Measurements from ENCODE around the gene FAM114A1. TPM values are rescaled to one million over a fixed set of nuclear protein-coding genes. Genes with fewer than 3 reads are reported as not detected.

FAM114A1 gene
- total RNA-seq, 6 experiments from 2014 or later, result 55.3 to 88.9 (median 69.4) TPM

GRCh38 chr4:38976308-38976707 lies 108.7 kb downstream of the FAM114A1 start:
- Histone ChIP-seq H3K27ac (peak overlapping the region; percentile 42 to 56 (median 54)), H3K4me1 (no peaks in the 10 kb centered on the region), H3K9me3 (no peaks in the 10 kb centered on the region), H3K4me3 (peak overlapping the region in 2 of 3 donors; percentile 14 to 29), H3K36me3 (no peaks in the 10 kb centered on the region), H3K27me3 (no peaks in the 10 kb centered on the region)
- DNase-seq (peak; percentile 36 to 82 (median 75)), ATAC-seq (peak; percentile 94 to 97 (median 96))
- intact Hi-C loops (cut with DNase I), result no loop called here
- no peak for TF ChIP-seq CTCF (IDR thresholded peaks at IDR 0.05)
- TF ChIP-seq POLR2A (IDR thresholded peaks at IDR 0.05), result no peak
- 48% methylated on average over 7 of the region's 7 CpGs for WGBS (ENCODE audit: insufficient coverage, low coverage, low lambda C conversion rate, missing lambda C conversion rate)

- H3K36me3 ChIP-seq, result no peaks in the 10 kb centered on the region
- TF ChIP-seq POLR2A (IDR thresholded peaks at IDR 0.05), result no peak
- no peak for TF ChIP-seq CTCF (IDR thresholded peaks at IDR 0.05)
- no peaks in the 10 kb centered on the region for H3K27me3 ChIP-seq
- H3K4me3 ChIP-seq, result no peak overlapping the region
- no peak for ATAC-seq
- H3K27ac ChIP-seq, result no peak overlapping the region
- 89% methylated on average over 4 of the region's 4 CpGs for WGBS (ENCODE audit: insufficient coverage, low coverage, low lambda C conversion rate, missing lambda C conversion rate)
- intact Hi-C loops (cut with DNase I), result no loop called here
- no peaks in the 10 kb centered on the region for H3K9me3 ChIP-seq
- H3K4me1 ChIP-seq, result no peaks in the 10 kb centered on the region
- DNase-seq, result no peak
These were observed 111.5 kb downstream of the FAM114A1 start for GRCh38 chr4:38979081-38979480.

GRCh38 chr4:38979511-38980230 lies 112.1 kb downstream of the FAM114A1 start:
- DNase-seq (no peak), ATAC-seq (no peak)
- intact Hi-C loops (cut with DNase I), result no loop called here
- Histone ChIP-seq H3K4me3 (no peak overlapping the region), H3K27me3 (no peaks in the 10 kb centered on the region), H3K36me3 (no peaks in the 10 kb centered on the region), H3K9me3 (no peaks in the 10 kb centered on the region), H3K27ac (no peak overlapping the region), H3K4me1 (no peaks in the 10 kb centered on the region)
- WGBS (ENCODE audit: insufficient coverage, low coverage, low lambda C conversion rate, missing lambda C conversion rate), result 75% methylated on average over 3 of the region's 3 CpGs
- TF ChIP-seq POLR2A (IDR thresholded peaks at IDR 0.05), result no peak
- TF ChIP-seq CTCF (IDR thresholded peaks at IDR 0.05), result no peak

- no peaks in the 10 kb centered on the region for H3K4me1 ChIP-seq
- H3K4me3 ChIP-seq, result no peak overlapping the region
- 74% methylated on average over 7 of the region's 7 CpGs for WGBS (ENCODE audit: insufficient coverage, low coverage, low lambda C conversion rate, missing lambda C conversion rate)
- no peaks in the 10 kb centered on the region for H3K36me3 ChIP-seq
- DNase-seq (no peak), ATAC-seq (no peak)
- H3K27me3 ChIP-seq, result no peaks in the 10 kb centered on the region
- H3K9me3 ChIP-seq, result no peaks in the 10 kb centered on the region
- no peak for TF ChIP-seq POLR2A (IDR thresholded peaks at IDR 0.05)
- no peak for TF ChIP-seq CTCF (IDR thresholded peaks at IDR 0.05)
- no peak overlapping the region for H3K27ac ChIP-seq
- intact Hi-C loops (cut with DNase I), result no loop called here
These were observed 113.5 kb downstream of the FAM114A1 start for GRCh38 chr4:38980903-38981676.

All from right lobe of liver (tissue), 6 donors.